GM19455 (cell line): ENCODE results near the gene RUVBL2.
"Not testable (repeated sequence)": the region's sequence is repeated elsewhere in the genome, so short reads cannot be mapped to it uniquely, and the experiment has no call there.

Experiments
- ATAC-seq: cut with Tn5 transposase; IDR thresholded peaks from one replicate; pipeline ENCODE4 v1.9.1; 2021; ENCODE audit not compliant: unreplicated experiment

RUVBL2 gene

GRCh38 chr19:49038557-49039276 lies 45.0 kb downstream of the RUVBL2 start:
- ATAC-seq = not testable (repeated sequence)

- ATAC-seq = not testable (repeated sequence)
These were observed 46.0 kb downstream of the RUVBL2 start for GRCh38 chr19:49039736-49040135.

- no peak for ATAC-seq
These were observed 48.5 kb downstream of the RUVBL2 start for GRCh38 chr19:49042177-49042576.

GRCh38 chr19:49042666-49043065 lies 49.0 kb downstream of the RUVBL2 start:
- ATAC-seq = not testable (repeated sequence)

- not testable (repeated sequence) for ATAC-seq
These were observed 49.9 kb downstream of the RUVBL2 start, which contains the start of gene CGB5 for GRCh38 chr19:49043548-49043947. TSS of gene CGB5 (plus strand) at chr19:49043848. CDS start at chr19:49044210, 362 bp downstream.

- ATAC-seq = not testable (repeated sequence)
These were observed 55.3 kb downstream of the RUVBL2 start, which contains the start of gene CGB8 for GRCh38 chr19:49049011-49049410. TSS of gene CGB8 (minus strand) at chr19:49049111. CDS start at chr19:49048739, 372 bp downstream.

GRCh38 chr19:49049834-49050233 lies 56.1 kb downstream of the RUVBL2 start:
- ATAC-seq = not testable (repeated sequence)

GRCh38 chr19:49050376-49051033 lies 56.8 kb downstream of the RUVBL2 start:
- not testable (repeated sequence) for ATAC-seq

- no peak for ATAC-seq
These were observed 62.6 kb downstream of the RUVBL2 start for GRCh38 chr19:49056101-49056901.

GRCh38 chr19:49056902-49057596 lies 63.4 kb downstream of the RUVBL2 start:
- not testable (repeated sequence) for ATAC-seq

- ATAC-seq = no peak
These were observed 64.0 kb downstream of the RUVBL2 start, which contains the start of gene CGB7 for GRCh38 chr19:49057636-49058234. TSS of gene CGB7 (minus strand) at chr19:49057749. CDS start at chr19:49055375, 2,374 bp downstream.

GRCh38 chr19:49058562-49058961 lies 64.9 kb downstream of the RUVBL2 start:
- no peak for ATAC-seq

- ATAC-seq = no peak
These were observed 65.4 kb downstream of the RUVBL2 start for GRCh38 chr19:49059053-49059452.

- no peak for ATAC-seq
These were observed 67.3 kb downstream of the RUVBL2 start for GRCh38 chr19:49061000-49061399.

- no peak for ATAC-seq
These were observed 67.8 kb downstream of the RUVBL2 start for GRCh38 chr19:49061445-49061844.

- no peak for ATAC-seq
These were observed 70.4 kb downstream of the RUVBL2 start for GRCh38 chr19:49064029-49064629.

GRCh38 chr19:49064768-49065611 lies 71.3 kb downstream of the RUVBL2 start, which contains the start of gene NTF4:
TSS of gene NTF4 (minus strand) at chr19:49064818. CDS start at chr19:49061997, 2,821 bp downstream.
- no peak for ATAC-seq
